Uterus (tissue), 2 donors: ENCODE measurements around the gene TDRD9.

Experiments
- CTCF ChIP-seq, 4 experiments: fragments of 200-600 bp in 2 of 4; fragments of 450-650 bp in 2 of 4; sonication (generic) in 2 of 4; IDR thresholded peaks; one replicate each; pipeline ENCODE4 v1.5.1; 2016 to 2019; ENCODE audit warnings: antibody characterized with exemption in 4 of 4, mild to moderate bottlenecking in 2 of 4, moderate library complexity in 1 of 4
- POLR2A ChIP-seq, 2 donors: fragments of 450-650 bp; IDR thresholded peaks; one replicate each; pipeline ENCODE4 v1.6.1; 2016; ENCODE audit warnings: antibody characterized with exemption in 2 of 2, mild to moderate bottlenecking in 1 of 2, moderate library complexity in 1 of 2

DNA sequence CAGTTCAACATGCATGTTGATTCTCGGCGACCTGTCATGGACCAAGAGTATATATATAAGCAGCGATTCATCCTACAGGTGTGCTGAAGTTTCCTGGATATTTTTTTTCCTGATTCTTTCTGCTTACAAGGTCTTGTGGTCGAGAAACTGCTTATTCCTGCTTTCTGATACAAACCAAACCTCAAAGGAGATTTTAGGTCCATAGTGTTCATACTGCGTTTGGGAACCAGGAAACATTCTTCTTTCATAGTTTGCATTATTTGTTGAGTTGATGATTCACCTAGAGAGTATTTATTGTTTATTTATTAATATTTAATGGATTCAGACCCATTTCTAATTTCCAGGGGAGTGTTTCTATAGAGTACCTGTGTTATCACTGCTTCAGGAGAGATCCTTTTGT is 86.5 kb downstream of the TDRD9 start:
- TF ChIP-seq CTCF (IDR thresholded peaks at IDR 0.05), result no peak
- no peak for TF ChIP-seq POLR2A (IDR thresholded peaks at IDR 0.05)
